Raji (cell line): ENCODE data around the gene VSIG4.

ENCODE experiments used
- POLR2A ChIP-seq: IDR thresholded peaks from 2 replicates; pipeline ENCODE4 v1.6.1; 2011; ENCODE audit warnings: low read depth, low read length, control low read depth; ENCODE audit not compliant: insufficient read depth

Gene VSIG4

GRCh38 chrX:65985211-65985610 is 54.7 kb downstream of the VSIG4 start:
- no peak for TF ChIP-seq POLR2A

DNA sequence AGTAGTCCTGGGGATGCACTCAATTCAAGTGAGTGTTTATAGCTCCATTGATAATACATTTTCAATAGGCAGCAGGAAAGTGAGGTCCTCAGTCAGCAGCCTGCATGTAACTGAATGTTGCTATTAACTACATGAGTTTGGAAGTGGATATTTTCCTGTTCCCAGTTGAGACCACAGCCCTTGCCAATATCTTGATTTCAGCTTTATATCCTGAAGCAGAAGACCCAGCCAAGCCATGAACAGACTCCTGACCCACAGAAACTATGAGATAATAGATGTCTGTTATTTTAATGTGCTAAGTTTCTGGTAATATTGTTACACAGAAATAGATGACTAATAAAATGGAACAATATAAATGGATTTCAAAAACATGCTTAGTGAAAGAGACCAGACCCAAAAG is 63.7 kb downstream of the VSIG4 start:
- no peak for TF ChIP-seq POLR2A
